Measurements from ENCODE around the gene KANK4. TPM values are rescaled to one million over a fixed set of nuclear protein-coding genes. Genes with fewer than 3 reads are reported as not detected.

KANK4 gene
- total and polyA plus RNA-seq, 2 of the 8 experiments (the other 6 are each of a cell fraction or from before 2014, with no cell fraction given): 0.22 to 0.26 TPM

DNA sequence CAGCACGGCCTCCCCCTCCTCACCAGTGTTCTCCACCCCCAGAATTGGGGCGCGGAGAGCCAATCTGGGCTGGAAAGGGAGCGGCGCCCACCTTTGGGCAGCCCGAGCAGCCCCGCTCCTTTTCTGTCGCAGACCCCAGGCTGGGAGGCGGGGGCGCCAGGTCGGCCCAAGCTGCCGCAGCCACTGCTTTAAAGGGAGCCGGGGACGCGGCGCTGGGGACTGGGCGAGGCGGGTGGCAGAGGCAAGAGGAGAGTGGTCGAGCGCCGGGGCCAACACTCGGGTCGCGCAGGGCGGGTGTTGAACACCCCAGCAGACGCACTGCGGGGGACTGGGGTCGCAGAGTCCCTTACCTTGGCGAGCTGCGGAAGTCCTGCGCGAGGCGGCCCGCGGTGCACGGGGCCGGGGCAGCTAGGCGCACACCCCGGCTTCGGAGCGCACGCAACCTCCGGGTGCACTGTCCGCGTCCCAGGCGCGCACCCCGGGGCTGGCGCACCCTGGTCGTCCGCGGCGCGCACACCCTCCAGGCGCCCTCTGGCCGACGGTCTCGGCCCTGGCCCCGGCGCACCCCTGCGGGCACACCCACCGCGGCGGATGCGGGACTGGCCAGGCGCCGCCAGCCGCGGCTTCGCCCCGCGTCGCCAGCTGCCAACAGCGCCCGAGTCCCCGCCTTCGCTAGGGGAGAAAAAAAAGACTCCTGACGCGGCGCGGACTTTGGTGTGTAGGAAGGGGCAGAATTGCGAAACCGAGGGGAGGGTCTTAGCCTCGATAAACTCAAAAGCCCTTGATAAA, at the start of gene KANK4 (continued):
- TF ChIP-seq, protein P1, sequence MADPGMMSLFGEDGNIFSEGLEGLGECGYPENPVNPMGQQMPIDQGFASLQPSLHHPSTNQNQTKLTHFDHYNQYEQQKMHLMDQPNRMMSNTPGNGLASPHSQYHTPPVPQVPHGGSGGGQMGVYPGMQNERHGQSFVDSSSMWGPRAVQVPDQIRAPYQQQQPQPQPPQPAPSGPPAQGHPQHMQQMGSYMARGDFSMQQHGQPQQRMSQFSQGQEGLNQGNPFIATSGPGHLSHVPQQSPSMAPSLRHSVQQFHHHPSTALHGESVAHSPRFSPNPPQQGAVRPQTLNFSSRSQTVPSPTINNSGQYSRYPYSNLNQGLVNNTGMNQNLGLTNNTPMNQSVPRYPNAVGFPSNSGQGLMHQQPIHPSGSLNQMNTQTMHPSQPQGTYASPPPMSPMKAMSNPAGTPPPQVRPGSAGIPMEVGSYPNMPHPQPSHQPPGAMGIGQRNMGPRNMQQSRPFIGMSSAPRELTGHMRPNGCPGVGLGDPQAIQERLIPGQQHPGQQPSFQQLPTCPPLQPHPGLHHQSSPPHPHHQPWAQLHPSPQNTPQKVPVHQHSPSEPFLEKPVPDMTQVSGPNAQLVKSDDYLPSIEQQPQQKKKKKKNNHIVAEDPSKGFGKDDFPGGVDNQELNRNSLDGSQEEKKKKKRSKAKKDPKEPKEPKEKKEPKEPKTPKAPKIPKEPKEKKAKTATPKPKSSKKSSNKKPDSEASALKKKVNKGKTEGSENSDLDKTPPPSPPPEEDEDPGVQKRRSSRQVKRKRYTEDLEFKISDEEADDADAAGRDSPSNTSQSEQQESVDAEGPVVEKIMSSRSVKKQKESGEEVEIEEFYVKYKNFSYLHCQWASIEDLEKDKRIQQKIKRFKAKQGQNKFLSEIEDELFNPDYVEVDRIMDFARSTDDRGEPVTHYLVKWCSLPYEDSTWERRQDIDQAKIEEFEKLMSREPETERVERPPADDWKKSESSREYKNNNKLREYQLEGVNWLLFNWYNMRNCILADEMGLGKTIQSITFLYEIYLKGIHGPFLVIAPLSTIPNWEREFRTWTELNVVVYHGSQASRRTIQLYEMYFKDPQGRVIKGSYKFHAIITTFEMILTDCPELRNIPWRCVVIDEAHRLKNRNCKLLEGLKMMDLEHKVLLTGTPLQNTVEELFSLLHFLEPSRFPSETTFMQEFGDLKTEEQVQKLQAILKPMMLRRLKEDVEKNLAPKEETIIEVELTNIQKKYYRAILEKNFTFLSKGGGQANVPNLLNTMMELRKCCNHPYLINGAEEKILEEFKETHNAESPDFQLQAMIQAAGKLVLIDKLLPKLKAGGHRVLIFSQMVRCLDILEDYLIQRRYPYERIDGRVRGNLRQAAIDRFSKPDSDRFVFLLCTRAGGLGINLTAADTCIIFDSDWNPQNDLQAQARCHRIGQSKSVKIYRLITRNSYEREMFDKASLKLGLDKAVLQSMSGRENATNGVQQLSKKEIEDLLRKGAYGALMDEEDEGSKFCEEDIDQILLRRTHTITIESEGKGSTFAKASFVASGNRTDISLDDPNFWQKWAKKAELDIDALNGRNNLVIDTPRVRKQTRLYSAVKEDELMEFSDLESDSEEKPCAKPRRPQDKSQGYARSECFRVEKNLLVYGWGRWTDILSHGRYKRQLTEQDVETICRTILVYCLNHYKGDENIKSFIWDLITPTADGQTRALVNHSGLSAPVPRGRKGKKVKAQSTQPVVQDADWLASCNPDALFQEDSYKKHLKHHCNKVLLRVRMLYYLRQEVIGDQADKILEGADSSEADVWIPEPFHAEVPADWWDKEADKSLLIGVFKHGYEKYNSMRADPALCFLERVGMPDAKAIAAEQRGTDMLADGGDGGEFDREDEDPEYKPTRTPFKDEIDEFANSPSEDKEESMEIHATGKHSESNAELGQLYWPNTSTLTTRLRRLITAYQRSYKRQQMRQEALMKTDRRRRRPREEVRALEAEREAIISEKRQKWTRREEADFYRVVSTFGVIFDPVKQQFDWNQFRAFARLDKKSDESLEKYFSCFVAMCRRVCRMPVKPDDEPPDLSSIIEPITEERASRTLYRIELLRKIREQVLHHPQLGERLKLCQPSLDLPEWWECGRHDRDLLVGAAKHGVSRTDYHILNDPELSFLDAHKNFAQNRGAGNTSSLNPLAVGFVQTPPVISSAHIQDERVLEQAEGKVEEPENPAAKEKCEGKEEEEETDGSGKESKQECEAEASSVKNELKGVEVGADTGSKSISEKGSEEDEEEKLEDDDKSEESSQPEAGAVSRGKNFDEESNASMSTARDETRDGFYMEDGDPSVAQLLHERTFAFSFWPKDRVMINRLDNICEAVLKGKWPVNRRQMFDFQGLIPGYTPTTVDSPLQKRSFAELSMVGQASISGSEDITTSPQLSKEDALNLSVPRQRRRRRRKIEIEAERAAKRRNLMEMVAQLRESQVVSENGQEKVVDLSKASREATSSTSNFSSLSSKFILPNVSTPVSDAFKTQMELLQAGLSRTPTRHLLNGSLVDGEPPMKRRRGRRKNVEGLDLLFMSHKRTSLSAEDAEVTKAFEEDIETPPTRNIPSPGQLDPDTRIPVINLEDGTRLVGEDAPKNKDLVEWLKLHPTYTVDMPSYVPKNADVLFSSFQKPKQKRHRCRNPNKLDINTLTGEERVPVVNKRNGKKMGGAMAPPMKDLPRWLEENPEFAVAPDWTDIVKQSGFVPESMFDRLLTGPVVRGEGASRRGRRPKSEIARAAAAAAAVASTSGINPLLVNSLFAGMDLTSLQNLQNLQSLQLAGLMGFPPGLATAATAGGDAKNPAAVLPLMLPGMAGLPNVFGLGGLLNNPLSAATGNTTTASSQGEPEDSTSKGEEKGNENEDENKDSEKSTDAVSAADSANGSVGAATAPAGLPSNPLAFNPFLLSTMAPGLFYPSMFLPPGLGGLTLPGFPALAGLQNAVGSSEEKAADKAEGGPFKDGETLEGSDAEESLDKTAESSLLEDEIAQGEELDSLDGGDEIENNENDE (IDR thresholded peaks at IDR 0.05; ENCODE audit: insufficient replicate concordance, low read length): no peak
- TF ChIP-seq, protein P2, sequence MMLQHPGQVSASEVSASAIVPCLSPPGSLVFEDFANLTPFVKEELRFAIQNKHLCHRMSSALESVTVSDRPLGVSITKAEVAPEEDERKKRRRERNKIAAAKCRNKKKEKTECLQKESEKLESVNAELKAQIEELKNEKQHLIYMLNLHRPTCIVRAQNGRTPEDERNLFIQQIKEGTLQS (IDR thresholded peaks at IDR 0.05; ENCODE audit: insufficient read depth, low read depth, low read length): no peak
- peak; percentile 47 for TF ChIP-seq ASH2L (IDR thresholded peaks at IDR 0.05; ENCODE audit: low read length)

All from H1 (cell line).